NB4 (cell line): Measurements from ENCODE around the gene LOXL3.

Experiments
- MAX ChIP-seq: IDR thresholded peaks from 2 replicates; pipeline ENCODE4 v1.6.1; 2011; ENCODE audit warnings: low read depth, low read length
- TF ChIP-seq, protein P1 (sequence below): IDR thresholded peaks from one replicate; pipeline ENCODE4 v1.5.1; 2012; ENCODE audit warnings: low read depth, low read length

DNA sequence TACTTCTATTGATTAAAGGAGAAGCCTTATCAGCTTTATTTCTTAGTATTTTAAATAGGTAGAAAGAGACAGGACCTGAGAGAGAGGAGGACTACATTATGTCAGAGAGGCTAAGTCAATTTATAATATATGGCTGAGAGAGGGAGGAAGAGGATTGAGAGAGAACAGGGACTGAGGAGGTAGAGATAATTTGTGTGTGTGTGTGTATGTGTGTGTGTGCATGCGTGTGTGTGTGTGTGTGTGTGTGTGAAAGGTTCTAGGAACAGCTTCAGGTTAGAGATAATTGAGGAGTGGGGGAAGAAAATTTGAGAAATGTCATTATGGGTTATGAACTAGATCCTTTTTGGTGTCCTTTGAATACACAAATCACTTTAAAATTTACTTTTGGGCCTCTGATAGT lies 15.9 kb upstream of the LOXL3 start:
- TF ChIP-seq, protein P1, sequence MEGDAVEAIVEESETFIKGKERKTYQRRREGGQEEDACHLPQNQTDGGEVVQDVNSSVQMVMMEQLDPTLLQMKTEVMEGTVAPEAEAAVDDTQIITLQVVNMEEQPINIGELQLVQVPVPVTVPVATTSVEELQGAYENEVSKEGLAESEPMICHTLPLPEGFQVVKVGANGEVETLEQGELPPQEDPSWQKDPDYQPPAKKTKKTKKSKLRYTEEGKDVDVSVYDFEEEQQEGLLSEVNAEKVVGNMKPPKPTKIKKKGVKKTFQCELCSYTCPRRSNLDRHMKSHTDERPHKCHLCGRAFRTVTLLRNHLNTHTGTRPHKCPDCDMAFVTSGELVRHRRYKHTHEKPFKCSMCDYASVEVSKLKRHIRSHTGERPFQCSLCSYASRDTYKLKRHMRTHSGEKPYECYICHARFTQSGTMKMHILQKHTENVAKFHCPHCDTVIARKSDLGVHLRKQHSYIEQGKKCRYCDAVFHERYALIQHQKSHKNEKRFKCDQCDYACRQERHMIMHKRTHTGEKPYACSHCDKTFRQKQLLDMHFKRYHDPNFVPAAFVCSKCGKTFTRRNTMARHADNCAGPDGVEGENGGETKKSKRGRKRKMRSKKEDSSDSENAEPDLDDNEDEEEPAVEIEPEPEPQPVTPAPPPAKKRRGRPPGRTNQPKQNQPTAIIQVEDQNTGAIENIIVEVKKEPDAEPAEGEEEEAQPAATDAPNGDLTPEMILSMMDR: no peak
- no peak for TF ChIP-seq MAX
